ENCODE measurements around the gene PITPNC1. TPM values are rescaled to one million over a fixed set of nuclear protein-coding genes. Genes with fewer than 3 reads are reported as not detected.

PITPNC1 gene
- total RNA-seq, 4 donors from 2014 or later: 2.3 to 8.6 (median 4.3) TPM

DNA sequence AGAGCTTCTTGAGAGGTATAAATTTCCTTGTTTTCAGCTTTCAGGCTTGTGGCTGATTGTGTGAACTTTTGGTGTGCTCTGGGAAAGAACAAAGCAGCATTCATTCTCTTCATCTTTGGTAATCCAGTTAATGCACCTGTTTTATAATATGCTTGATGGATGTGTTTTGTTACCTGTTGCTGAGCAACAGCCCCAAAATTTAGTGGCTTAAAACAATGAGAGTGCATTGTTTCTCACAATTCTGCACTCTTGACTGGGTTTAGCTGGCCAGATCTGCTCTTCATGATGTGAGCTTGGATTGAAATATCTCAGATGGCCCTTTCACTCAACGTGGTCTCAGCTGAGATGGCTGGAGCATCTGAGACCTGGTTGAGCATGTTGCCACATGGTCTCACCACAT is 281.9 kb downstream of the PITPNC1 start:
- Histone ChIP-seq H3K36me3 (no peaks in the 10 kb centered on the region), H3K27ac (no peak overlapping the region), H3K4me1 (no peaks in the 10 kb centered on the region), H3K9me3 (no peaks in the 10 kb centered on the region), H3K27me3 (no peaks in the 10 kb centered on the region), H3K4me3 (no peak overlapping the region)
- TF ChIP-seq POLR2A (IDR thresholded peaks at IDR 0.05): no peak
- TF ChIP-seq, protein P1, sequence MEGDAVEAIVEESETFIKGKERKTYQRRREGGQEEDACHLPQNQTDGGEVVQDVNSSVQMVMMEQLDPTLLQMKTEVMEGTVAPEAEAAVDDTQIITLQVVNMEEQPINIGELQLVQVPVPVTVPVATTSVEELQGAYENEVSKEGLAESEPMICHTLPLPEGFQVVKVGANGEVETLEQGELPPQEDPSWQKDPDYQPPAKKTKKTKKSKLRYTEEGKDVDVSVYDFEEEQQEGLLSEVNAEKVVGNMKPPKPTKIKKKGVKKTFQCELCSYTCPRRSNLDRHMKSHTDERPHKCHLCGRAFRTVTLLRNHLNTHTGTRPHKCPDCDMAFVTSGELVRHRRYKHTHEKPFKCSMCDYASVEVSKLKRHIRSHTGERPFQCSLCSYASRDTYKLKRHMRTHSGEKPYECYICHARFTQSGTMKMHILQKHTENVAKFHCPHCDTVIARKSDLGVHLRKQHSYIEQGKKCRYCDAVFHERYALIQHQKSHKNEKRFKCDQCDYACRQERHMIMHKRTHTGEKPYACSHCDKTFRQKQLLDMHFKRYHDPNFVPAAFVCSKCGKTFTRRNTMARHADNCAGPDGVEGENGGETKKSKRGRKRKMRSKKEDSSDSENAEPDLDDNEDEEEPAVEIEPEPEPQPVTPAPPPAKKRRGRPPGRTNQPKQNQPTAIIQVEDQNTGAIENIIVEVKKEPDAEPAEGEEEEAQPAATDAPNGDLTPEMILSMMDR (IDR thresholded peaks at IDR 0.05 in 4 of 5, conservative IDR thresholded peaks at IDR 0.05 in 1 of 5): no peak
- in situ Hi-C loops (cut with MboI; ENCODE audit: low sequenced_read_pairs in 4 of 4) (no loop called here), intact Hi-C loops (cut with DNase I; ENCODE audit: low total_unique reads) (no loop called here)
- ATAC-seq (no peak), DNase-seq (no peak)

DNA sequence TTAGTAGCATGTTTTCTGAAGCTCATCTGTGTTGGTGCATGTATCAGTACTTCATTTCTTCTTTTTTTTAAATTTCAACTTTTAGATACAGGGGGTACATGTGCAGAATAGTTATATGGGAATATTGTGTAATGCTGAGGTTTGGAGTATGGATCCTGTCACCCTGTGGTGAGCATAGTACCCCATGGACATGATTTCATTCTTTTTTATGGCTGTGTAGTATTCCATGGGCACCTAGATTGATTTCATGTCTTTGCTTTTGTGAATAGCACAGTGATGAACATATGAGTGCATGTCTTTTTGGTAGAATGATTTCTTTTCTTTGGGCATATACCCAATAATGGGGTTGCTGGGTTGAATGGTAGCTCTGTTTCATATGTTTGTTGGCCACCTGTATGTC is 285.6 kb downstream of the PITPNC1 start:
- Histone ChIP-seq H3K9me3 (no peaks in the 10 kb centered on the region), H3K36me3 (no peaks in the 10 kb centered on the region), H3K4me3 (no peak overlapping the region), H3K4me1 (no peaks in the 10 kb centered on the region), H3K27me3 (no peaks in the 10 kb centered on the region), H3K27ac (no peak overlapping the region)
- TF ChIP-seq, protein P1 (IDR thresholded peaks at IDR 0.05 in 4 of 5, conservative IDR thresholded peaks at IDR 0.05 in 1 of 5): no peak
- no peak for TF ChIP-seq POLR2A (IDR thresholded peaks at IDR 0.05)
- in situ Hi-C loops (cut with MboI; ENCODE audit: low sequenced_read_pairs in 4 of 4): no loop called here
- intact Hi-C loops (cut with DNase I; ENCODE audit: low total_unique reads): no loop called here
- no peak for ATAC-seq
- no peak for DNase-seq

GRCh38 chr17:67663457-67663856 is 286.4 kb downstream of the PITPNC1 start:
- Histone ChIP-seq H3K27me3 (no peaks in the 10 kb centered on the region), H3K9me3 (no peaks in the 10 kb centered on the region), H3K4me3 (no peak overlapping the region), H3K36me3 (no peaks in the 10 kb centered on the region), H3K4me1 (no peaks in the 10 kb centered on the region), H3K27ac (no peak overlapping the region)
- intact Hi-C loops (cut with DNase I; ENCODE audit: low total_unique reads) (no loop called here), in situ Hi-C loops (cut with MboI; ENCODE audit: low sequenced_read_pairs in 4 of 4) (no loop called here)
- DNase-seq (no peak), ATAC-seq (no peak)
- TF ChIP-seq, protein P1 (IDR thresholded peaks at IDR 0.05 in 4 of 5, conservative IDR thresholded peaks at IDR 0.05 in 1 of 5): no peak
- TF ChIP-seq POLR2A (IDR thresholded peaks at IDR 0.05): no peak

DNA sequence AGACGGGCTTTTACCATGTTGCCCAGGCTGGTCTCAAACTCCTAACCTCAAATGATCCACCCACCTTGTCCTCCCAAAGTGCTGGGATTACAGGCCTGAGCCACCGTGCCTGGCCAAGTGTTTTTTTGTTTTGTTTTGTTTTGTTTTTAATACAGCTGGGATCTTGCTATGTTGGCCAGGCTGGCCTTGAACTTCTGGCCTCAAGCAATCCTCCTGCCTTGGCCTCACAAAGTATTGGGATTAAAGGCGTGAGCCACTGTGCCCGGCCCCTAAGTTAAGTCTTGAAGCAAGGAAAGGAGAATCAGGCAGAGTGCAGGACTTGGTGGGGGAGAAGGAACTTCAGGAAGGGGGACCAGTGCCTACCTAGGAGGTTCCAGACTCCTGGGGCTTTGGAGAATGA is 288.9 kb downstream of the PITPNC1 start:
- intact Hi-C loops (cut with DNase I; ENCODE audit: low total_unique reads): no loop called here
- no peak for TF ChIP-seq POLR2A (IDR thresholded peaks at IDR 0.05)
- TF ChIP-seq, protein P1 (IDR thresholded peaks at IDR 0.05 in 4 of 5, conservative IDR thresholded peaks at IDR 0.05 in 1 of 5): no peak
- in situ Hi-C loops (cut with MboI; ENCODE audit: low sequenced_read_pairs in 4 of 4): no loop called here
- H3K4me1 ChIP-seq: no peaks in the 10 kb centered on the region
- no peaks in the 10 kb centered on the region for H3K36me3 ChIP-seq
- H3K9me3 ChIP-seq: no peaks in the 10 kb centered on the region
- H3K27ac ChIP-seq: no peak overlapping the region
- ATAC-seq (no peak), DNase-seq (no peak)
- H3K4me3 ChIP-seq: no peak overlapping the region
- H3K27me3 ChIP-seq: no peaks in the 10 kb centered on the region

DNA sequence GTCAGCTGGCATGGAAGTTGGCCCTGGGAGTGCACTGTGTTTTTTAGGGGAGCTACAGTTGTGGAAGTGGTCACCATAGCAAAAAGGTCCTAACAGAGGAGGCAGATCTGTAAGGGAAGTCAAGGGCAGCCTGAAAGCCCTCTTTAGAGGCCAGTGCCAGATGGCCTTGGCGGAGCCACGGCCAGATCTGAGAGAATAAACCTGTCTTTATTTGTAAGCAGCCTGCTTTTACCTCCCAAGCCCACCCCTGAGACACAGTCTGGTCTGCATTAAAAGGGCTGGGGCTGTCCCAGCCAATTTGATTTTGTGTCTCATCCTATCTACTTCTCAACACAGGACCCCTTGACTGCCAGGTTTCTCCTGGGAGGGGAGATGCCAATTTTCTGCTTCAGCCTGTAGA is 289.6 kb downstream of the PITPNC1 start:
- Histone ChIP-seq H3K9me3 (no peaks in the 10 kb centered on the region), H3K27ac (no peak overlapping the region), H3K36me3 (no peaks in the 10 kb centered on the region), H3K27me3 (no peaks in the 10 kb centered on the region), H3K4me3 (no peak overlapping the region), H3K4me1 (peaks cover 0 to 5% of the 10 kb centered on the region in 2 donors)
- no peak for TF ChIP-seq POLR2A (IDR thresholded peaks at IDR 0.05)
- TF ChIP-seq, protein P1 (IDR thresholded peaks at IDR 0.05 in 4 of 5, conservative IDR thresholded peaks at IDR 0.05 in 1 of 5): no peak
- ATAC-seq (no peak), DNase-seq (no peak)
- in situ Hi-C loops (cut with MboI; ENCODE audit: low sequenced_read_pairs in 4 of 4): no loop called here
- intact Hi-C loops (cut with DNase I; ENCODE audit: low total_unique reads): no loop called here

All from gastrocnemius medialis (tissue), 4 donors.